ENCODE measurements around the gene IGFLR1.

The IGFLR1 gene

DNA sequence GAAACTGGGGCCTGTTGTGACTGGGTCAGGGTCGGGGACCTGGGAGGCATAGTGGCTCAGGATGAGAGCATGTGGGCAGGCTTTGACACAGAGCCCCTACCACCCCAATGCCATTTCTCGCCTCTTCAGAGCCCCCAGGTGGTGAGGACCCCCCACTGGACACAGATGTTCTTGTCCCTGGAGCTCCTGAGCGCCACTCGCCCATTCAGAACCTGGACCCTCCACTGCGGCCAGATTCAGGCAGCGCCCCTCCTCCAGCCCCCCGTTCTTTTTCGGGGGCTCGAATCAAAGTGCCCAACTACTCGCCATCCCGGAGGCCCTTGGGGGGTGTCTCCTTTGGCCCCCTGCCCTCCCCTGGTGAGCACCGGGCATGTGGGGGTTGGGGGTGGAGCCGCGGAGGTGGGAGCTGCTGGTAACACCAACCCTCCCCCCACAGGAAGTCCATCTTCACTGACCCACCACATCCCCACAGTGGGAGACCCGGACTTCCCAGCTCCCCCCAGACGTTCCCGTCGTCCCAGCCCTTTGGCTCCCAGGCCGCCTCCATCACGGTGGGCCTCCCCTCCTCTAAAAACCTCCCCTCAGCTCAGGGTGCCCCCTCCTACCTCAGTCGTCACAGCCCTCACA is 10.4 kb downstream of the IGFLR1 start:
- TF ChIP-seq, protein P1, sequence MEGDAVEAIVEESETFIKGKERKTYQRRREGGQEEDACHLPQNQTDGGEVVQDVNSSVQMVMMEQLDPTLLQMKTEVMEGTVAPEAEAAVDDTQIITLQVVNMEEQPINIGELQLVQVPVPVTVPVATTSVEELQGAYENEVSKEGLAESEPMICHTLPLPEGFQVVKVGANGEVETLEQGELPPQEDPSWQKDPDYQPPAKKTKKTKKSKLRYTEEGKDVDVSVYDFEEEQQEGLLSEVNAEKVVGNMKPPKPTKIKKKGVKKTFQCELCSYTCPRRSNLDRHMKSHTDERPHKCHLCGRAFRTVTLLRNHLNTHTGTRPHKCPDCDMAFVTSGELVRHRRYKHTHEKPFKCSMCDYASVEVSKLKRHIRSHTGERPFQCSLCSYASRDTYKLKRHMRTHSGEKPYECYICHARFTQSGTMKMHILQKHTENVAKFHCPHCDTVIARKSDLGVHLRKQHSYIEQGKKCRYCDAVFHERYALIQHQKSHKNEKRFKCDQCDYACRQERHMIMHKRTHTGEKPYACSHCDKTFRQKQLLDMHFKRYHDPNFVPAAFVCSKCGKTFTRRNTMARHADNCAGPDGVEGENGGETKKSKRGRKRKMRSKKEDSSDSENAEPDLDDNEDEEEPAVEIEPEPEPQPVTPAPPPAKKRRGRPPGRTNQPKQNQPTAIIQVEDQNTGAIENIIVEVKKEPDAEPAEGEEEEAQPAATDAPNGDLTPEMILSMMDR (conservative IDR thresholded peaks at IDR 0.05; ENCODE audit: low read depth, low read length), result no peak
- no peak overlapping the region for H3K4me3 ChIP-seq (ENCODE audit: low read depth, low read length)
- no peak for DNase-seq (ENCODE audit: low read depth)

- H3K4me3 ChIP-seq (ENCODE audit: low read depth, low read length), result no peak overlapping the region
- no peak for DNase-seq (ENCODE audit: low read depth)
- TF ChIP-seq, protein P1 (conservative IDR thresholded peaks at IDR 0.05; ENCODE audit: low read depth, low read length), result no peak
These were observed 10.9 kb downstream of the IGFLR1 start for GRCh38 chr19:35731353-35731752.

DNA sequence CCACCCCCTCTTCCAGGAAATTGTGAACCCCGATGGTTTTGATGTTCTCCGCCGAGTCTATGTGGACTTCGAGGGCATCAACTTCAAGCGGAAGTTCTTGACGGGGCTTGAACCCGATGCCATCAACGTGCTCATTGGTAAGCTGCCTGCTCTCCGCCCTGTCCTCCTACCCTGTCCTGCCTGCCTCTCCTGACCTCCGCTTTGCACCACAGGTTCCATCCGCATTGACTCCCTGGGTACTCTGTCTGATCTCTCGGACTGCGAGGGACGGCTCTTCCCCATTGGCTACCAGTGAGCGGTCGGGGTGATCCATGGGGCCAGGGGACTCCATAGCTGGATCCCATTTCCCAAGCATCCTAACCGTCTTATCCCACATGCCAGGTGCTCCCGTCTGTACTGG is 11.9 kb downstream of the IGFLR1 start:
- no peak overlapping the region for H3K4me3 ChIP-seq (ENCODE audit: low read depth, low read length)
- no peak for DNase-seq (ENCODE audit: low read depth)
- TF ChIP-seq, protein P1 (conservative IDR thresholded peaks at IDR 0.05; ENCODE audit: low read depth, low read length), result no peak

- TF ChIP-seq, protein P1 (conservative IDR thresholded peaks at IDR 0.05; ENCODE audit: low read depth, low read length), result no peak
- no peak for DNase-seq (ENCODE audit: low read depth)
- H3K4me3 ChIP-seq (ENCODE audit: low read depth, low read length), result no peak overlapping the region
These were observed 12.5 kb downstream of the IGFLR1 start for GRCh38 chr19:35729763-35730162.

GRCh38 chr19:35729021-35729420 is 13.2 kb downstream of the IGFLR1 start:
- no peak overlapping the region for H3K4me3 ChIP-seq (ENCODE audit: low read depth, low read length)
- TF ChIP-seq, protein P1 (conservative IDR thresholded peaks at IDR 0.05; ENCODE audit: low read depth, low read length), result no peak
- DNase-seq (ENCODE audit: low read depth), result no peak

DNA sequence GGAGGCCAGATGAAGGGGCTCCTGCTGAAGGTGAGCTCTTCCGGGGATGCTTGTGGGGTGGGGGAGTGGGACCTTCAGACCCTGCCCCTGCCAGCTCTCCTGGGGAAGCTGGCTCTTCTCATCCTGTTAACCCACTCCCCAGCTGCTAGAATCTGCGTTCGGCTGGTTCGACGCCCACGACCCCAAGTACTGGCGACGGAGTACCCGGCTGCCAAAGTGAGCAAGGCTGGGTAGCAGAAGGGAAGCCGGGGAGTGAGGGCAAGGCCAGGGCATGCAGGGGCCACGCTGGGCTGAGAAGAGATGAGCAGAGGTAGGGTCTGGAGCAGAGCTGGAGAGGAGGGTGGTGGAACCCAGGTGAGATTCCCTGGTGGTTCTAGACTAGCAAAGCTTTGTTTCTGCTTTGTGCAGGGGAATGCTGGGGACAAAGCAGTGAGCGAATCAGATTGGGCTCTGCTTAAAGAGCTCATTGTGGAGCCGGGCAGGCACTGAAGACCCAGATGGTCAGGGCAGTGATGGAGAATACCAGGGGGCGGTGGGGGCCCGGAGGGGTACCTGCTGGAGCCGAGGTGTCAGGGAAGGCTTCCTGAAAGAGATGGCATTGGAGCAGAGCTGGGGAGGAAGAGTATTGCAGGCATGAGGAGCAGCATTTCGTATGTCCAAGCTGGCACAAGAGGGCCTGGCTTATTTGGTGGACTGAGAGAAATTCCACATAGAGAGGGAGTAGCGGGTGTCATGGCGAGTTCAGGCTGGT is 14.1 kb downstream of the IGFLR1 start:
- no peak for DNase-seq (ENCODE audit: low read depth)
- H3K4me3 ChIP-seq (ENCODE audit: low read depth, low read length), result no peak overlapping the region
- TF ChIP-seq, protein P1 (conservative IDR thresholded peaks at IDR 0.05; ENCODE audit: low read depth, low read length), result no peak
